Right lobe of liver (tissue), 6 donors: ENCODE measurements around the gene ADGRG4. TPM values are rescaled to one million over a fixed set of nuclear protein-coding genes. Genes with fewer than 3 reads are reported as not detected.

Experiments
- ATAC-seq, 4 donors: fragments of 200-7000 bp; cut with Tn5 transposase; one replicate each; pipeline ENCODE4 v1.9.1; 2020; ENCODE audit warnings: mild to moderate bottlenecking in 4 of 4, moderate library complexity in 4 of 4
- DNase-seq, 3 donors: peaks; one replicate each; pipeline ENCODE4 v3.0.0-alpha.2; 2020
- H3K27ac ChIP-seq, 3 donors: fragments of 200-600 bp; one replicate each; pipeline ENCODE4 v1.8.0; 2022
- H3K27me3 ChIP-seq, 2 donors: fragments of 200-600 bp; one replicate each; pipeline ENCODE4 v1.8.0; 2022
- H3K36me3 ChIP-seq, 4 donors: fragments of 200-600 bp; sonication (generic) in 1 of 4; one replicate each; pipeline versions ENCODE4 v1.5.1 to v1.8.0; 2017 to 2022; ENCODE audit warnings: control low read depth in 1 of 4
- H3K4me1 ChIP-seq, 4 donors: fragments of 200-600 bp; sonication (generic) in 1 of 4; one replicate each; pipeline versions ENCODE4 v1.5.1 to v1.8.0; 2017 to 2022; ENCODE audit warnings: control low read depth in 1 of 4
- H3K4me3 ChIP-seq, 3 donors: fragments of 200-600 bp; one replicate each; pipeline ENCODE4 v1.8.0; 2022
- H3K9me3 ChIP-seq, 4 donors: fragments of 200-600 bp; sonication (generic) in 1 of 4; one replicate each; pipeline versions ENCODE4 v1.5.1 to v1.8.0; 2017 to 2022; ENCODE audit warnings: control low read depth in 1 of 4
- POLR2A ChIP-seq: fragments of 450-650 bp; IDR thresholded peaks from one replicate; pipeline ENCODE4 v1.6.1; 2017; ENCODE audit warnings: antibody characterized with exemption, mild to moderate bottlenecking
- WGBS: methylation state at CpG from one replicate; pipeline ENCODE4 v1.1.6; 2018; ENCODE audit warnings: low coverage, low lambda C conversion rate; ENCODE audit not compliant: insufficient coverage; ENCODE audit errors: missing lambda C conversion rate; 5-methylcytosine and 5-hydroxymethylcytosine counted together
- intact Hi-C, 2 donors: fragments of 100-400 bp; cut with DNase I; formaldehyde crosslinking; loops; one replicate each; pipeline versions ENCODE4 v1.11.2 to v1.14.1; 2022
- total RNA-seq, 6 experiments: library from RNA; depleted of rRNA in 2 of 6; stranded (reverse); fragments of >200 nt in 2 of 6; fragmentation: NEBNext Ultra II Directional in 3 of 6; extraction: Animal tissue kit (Norgen Biotek cat#: 25700) in 3 of 6; gene quantifications; one replicate each; pipeline versions ENCODE4 v1.1.0 to v1.2.4, GENCODE V29; 2016 to 2023
- TF ChIP-seq, protein P1 (sequence below), 4 donors: fragments of 200-600 bp in 3 of 4; fragments of 450-650 bp in 1 of 4; IDR thresholded peaks; one replicate each; pipeline versions ENCODE4 v1.5.1 to v1.8.0; 2016 to 2022; ENCODE audit warnings: antibody characterized with exemption in 4 of 4, mild to moderate bottlenecking in 2 of 4
- donor health status: DM: no; HTN: yes; CAD: no.
- donor health status: DM: no; HTN: no; CAD: no.
- donor health status: DM: no; HTN: no; CAD: no.
- donor health status: DM: no; HTN: yes; CAD: no.
- donor health status: DM: no; HTN: yes; CAD: no.

The ADGRG4 gene
- total RNA-seq, 6 experiments from 2014 or later, result 0.04 to 0.09 TPM; not detected in 4

DNA sequence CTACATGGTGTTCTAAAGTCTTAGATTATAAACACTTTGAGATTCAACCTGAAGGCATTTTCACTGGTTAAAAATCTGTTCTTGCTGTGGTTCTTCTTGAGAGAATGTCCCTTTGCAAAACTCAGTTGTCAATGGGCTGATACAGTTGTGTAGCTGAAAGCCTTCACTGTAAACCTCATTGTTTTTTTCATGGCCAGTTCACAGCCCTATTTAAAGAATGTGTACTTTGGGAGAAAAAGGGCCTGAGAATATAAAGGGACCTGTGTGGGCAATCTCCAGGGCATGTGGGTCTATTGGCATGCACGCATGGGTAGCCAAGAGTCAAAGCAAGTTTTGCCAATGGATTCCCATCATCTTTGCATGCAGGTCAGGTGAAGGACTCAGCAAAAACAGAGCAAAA is 41.8 kb upstream of the ADGRG4 start:
- DNase-seq, result no peak
- WGBS, result 77% methylated on average over 1 of the region's 1 CpG
- Histone ChIP-seq H3K4me3 (no peak overlapping the region), H3K36me3 (no peaks in the 10 kb centered on the region), H3K27ac (no peak overlapping the region), H3K27me3 (no peaks in the 10 kb centered on the region), H3K4me1 (peaks cover 0 to 5% (median 0%) of the 10 kb centered on the region in 4 donors), H3K9me3 (no peaks in the 10 kb centered on the region)
- intact Hi-C loops, result no loop called here
- ATAC-seq, result no peak
- TF ChIP-seq, protein P1, sequence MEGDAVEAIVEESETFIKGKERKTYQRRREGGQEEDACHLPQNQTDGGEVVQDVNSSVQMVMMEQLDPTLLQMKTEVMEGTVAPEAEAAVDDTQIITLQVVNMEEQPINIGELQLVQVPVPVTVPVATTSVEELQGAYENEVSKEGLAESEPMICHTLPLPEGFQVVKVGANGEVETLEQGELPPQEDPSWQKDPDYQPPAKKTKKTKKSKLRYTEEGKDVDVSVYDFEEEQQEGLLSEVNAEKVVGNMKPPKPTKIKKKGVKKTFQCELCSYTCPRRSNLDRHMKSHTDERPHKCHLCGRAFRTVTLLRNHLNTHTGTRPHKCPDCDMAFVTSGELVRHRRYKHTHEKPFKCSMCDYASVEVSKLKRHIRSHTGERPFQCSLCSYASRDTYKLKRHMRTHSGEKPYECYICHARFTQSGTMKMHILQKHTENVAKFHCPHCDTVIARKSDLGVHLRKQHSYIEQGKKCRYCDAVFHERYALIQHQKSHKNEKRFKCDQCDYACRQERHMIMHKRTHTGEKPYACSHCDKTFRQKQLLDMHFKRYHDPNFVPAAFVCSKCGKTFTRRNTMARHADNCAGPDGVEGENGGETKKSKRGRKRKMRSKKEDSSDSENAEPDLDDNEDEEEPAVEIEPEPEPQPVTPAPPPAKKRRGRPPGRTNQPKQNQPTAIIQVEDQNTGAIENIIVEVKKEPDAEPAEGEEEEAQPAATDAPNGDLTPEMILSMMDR (IDR thresholded peaks at IDR 0.05), result no peak
- TF ChIP-seq POLR2A, result no peak

GRCh38 chrX:136259543-136259942 is 41.2 kb upstream of the ADGRG4 start:
- TF ChIP-seq POLR2A, result no peak
- TF ChIP-seq, protein P1 (IDR thresholded peaks at IDR 0.05), result no peak
- Histone ChIP-seq H3K27me3 (no peaks in the 10 kb centered on the region), H3K4me3 (no peak overlapping the region), H3K27ac (peak overlapping the region in 2 of 3 donors; percentile 17 to 21), H3K9me3 (no peaks in the 10 kb centered on the region), H3K36me3 (no peaks in the 10 kb centered on the region), H3K4me1 (peaks cover 0 to 5% (median 0%) of the 10 kb centered on the region in 4 donors)
- DNase-seq (no peak), ATAC-seq (peak; percentile 53 to 84 (median 78))
- WGBS, result 16% methylated on average over 4 of the region's 4 CpGs
- intact Hi-C loops, result no loop called here

GRCh38 chrX:136260776-136261175 is 40.0 kb upstream of the ADGRG4 start:
- ATAC-seq, result peak in 1 of 4 donors; percentile 13
- no peaks in the 10 kb centered on the region for H3K27me3 ChIP-seq

DNA sequence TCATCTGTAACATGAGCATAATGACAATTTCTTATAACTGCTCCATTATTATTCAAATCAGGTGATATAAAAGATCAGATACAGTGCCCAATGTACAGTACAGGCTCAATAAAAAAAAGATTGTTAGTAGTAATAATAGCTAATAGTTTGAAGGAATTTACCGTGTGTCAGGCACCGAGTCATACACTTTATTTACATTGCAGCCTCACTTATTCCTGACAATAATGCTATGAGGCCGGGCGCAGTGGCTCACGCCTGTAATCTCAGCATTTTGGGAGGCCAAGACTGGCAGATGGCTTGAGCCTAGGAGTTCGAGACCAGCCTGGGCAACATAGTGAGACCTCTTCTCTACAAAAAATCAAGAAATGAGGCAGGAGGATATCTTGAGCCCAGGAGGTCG is 39.4 kb upstream of the ADGRG4 start:
- TF ChIP-seq POLR2A, result no peak
- TF ChIP-seq, protein P1 (IDR thresholded peaks at IDR 0.05), result no peak
- H3K27ac ChIP-seq, result no peak overlapping the region

More at GRCh38 chrX:136260776-136261175, 40.0 kb upstream of the ADGRG4 start:
- intact Hi-C loops, result no loop called here
- DNase-seq, result no peak
- no peaks in the 10 kb centered on the region for H3K36me3 ChIP-seq
- H3K4me3 ChIP-seq, result no peak overlapping the region
- no peak overlapping the region for H3K27ac ChIP-seq
- H3K9me3 ChIP-seq, result no peaks in the 10 kb centered on the region
- H3K4me1 ChIP-seq, result peaks cover 0 to 5% (median 0%) of the 10 kb centered on the region in 4 donors
- TF ChIP-seq, protein P1 (IDR thresholded peaks at IDR 0.05), result no peak
- TF ChIP-seq POLR2A, result no peak

GRCh38 chrX:136262243-136262642 is 38.5 kb upstream of the ADGRG4 start:
- 59% methylated on average over 5 of the region's 5 CpGs for WGBS
- no peaks in the 10 kb centered on the region for H3K36me3 ChIP-seq
- H3K27ac ChIP-seq, result no peak overlapping the region
- DNase-seq, result no peak
- peaks cover 0 to 5% (median 0%) of the 10 kb centered on the region in 4 donors for H3K4me1 ChIP-seq
- intact Hi-C loops, result no loop called here
- no peaks in the 10 kb centered on the region for H3K27me3 ChIP-seq
- no peak for ATAC-seq
- no peaks in the 10 kb centered on the region for H3K9me3 ChIP-seq
- TF ChIP-seq POLR2A, result no peak
- TF ChIP-seq, protein P1 (IDR thresholded peaks at IDR 0.05), result no peak
- no peak overlapping the region for H3K4me3 ChIP-seq

More for the DNA sequence above, 39.4 kb upstream of the ADGRG4 start:
- intact Hi-C loops, result no loop called here
- DNase-seq (no peak), ATAC-seq (no peak)
- H3K36me3 ChIP-seq, result no peaks in the 10 kb centered on the region
- no peak overlapping the region for H3K4me3 ChIP-seq
- 62% methylated on average over 7 of the region's 7 CpGs for WGBS
- H3K27me3 ChIP-seq, result no peaks in the 10 kb centered on the region
- H3K9me3 ChIP-seq, result no peaks in the 10 kb centered on the region
- peaks cover 0 to 5% (median 0%) of the 10 kb centered on the region in 4 donors for H3K4me1 ChIP-seq
